Measurements from ENCODE around the gene PLA2G15. TPM values are rescaled to one million over a fixed set of nuclear protein-coding genes. Genes with fewer than 3 reads are reported as not detected.

Gene PLA2G15
- total and polyA plus RNA-seq, 2 of the 13 experiments (the other 11 are each of a cell fraction or from before 2014, with no cell fraction given) = 14.4 to 23.7 TPM

DNA sequence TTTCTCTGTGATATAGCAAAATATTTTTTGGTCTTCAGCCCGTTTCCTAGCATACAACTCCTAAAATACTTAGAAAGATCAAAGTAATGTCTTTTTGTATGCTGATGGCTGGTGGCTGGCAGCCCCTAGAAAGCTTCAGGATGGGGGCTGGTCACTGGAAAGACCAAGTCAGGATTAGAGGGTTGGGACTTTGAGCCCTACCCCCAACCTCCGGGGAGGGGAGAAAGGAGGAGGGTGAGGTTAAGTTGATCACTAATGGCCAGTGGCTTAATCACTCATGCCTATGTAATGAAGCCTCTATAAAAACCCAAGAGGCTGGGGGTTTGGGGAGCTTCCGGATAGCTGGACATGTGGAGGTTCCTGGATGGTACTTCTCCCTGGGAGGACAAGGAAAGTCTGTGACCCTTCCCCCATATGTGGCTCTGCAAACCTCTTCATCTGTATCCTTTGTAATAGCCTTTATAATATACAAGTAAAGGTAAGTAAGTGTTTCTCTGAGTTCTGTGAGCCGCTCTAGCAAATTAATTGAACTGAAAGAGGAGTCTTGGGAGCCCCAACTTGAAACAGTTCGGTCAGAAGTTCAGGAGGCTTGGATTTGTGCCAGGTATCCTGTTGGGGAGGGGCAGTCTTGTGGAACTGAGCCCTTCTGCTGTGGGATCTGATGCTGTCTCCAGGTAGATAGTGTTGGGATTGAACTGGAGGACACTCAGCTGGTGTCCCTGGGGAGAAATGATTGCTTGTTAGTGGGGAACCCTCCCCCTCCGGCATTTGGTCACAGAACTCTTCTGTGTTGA lies 22.6 kb downstream of the PLA2G15 start (continued):
- TF ChIP-seq, protein P1, sequence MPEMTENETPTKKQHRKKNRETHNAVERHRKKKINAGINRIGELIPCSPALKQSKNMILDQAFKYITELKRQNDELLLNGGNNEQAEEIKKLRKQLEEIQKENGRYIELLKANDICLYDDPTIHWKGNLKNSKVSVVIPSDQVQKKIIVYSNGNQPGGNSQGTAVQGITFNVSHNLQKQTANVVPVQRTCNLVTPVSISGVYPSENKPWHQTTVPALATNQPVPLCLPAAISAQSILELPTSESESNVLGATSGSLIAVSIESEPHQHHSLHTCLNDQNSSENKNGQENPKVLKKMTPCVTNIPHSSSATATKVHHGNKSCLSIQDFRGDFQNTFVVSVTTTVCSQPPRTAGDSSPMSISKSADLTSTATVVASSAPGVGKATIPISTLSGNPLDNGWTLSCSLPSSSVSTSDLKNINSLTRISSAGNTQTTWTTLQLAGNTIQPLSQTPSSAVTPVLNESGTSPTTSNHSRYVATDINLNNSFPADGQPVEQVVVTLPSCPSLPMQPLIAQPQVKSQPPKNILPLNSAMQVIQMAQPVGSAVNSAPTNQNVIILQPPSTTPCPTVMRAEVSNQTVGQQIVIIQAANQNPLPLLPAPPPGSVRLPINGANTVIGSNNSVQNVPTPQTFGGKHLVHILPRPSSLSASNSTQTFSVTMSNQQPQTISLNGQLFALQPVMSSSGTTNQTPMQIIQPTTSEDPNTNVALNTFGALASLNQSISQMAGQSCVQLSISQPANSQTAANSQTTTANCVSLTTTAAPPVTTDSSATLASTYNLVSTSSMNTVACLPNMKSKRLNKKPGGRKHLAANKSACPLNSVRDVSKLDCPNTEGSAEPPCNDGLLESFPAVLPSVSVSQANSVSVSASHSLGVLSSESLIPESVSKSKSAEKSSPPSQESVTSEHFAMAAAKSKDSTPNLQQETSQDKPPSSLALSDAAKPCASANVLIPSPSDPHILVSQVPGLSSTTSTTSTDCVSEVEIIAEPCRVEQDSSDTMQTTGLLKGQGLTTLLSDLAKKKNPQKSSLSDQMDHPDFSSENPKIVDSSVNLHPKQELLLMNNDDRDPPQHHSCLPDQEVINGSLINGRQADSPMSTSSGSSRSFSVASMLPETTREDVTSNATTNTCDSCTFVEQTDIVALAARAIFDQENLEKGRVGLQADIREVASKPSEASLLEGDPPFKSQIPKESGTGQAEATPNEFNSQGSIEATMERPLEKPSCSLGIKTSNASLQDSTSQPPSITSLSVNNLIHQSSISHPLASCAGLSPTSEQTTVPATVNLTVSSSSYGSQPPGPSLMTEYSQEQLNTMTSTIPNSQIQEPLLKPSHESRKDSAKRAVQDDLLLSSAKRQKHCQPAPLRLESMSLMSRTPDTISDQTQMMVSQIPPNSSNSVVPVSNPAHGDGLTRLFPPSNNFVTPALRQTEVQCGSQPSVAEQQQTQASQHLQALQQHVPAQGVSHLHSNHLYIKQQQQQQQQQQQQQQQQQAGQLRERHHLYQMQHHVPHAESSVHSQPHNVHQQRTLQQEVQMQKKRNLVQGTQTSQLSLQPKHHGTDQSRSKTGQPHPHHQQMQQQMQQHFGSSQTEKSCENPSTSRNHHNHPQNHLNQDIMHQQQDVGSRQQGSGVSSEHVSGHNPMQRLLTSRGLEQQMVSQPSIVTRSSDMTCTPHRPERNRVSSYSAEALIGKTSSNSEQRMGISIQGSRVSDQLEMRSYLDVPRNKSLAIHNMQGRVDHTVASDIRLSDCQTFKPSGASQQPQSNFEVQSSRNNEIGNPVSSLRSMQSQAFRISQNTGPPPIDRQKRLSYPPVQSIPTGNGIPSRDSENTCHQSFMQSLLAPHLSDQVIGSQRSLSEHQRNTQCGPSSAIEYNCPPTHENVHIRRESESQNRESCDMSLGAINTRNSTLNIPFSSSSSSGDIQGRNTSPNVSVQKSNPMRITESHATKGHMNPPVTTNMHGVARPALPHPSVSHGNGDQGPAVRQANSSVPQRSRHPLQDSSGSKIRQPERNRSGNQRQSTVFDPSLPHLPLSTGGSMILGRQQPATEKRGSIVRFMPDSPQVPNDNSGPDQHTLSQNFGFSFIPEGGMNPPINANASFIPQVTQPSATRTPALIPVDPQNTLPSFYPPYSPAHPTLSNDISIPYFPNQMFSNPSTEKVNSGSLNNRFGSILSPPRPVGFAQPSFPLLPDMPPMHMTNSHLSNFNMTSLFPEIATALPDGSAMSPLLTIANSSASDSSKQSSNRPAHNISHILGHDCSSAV (CRISPR knock-in tag; IDR thresholded peaks at IDR 0.05; ENCODE audit: borderline replicate concordance) = no peak
- no peak for TF ChIP-seq REL (CRISPR knock-in tag; conservative IDR thresholded peaks at IDR 0.05)
- TF ChIP-seq, protein P2, sequence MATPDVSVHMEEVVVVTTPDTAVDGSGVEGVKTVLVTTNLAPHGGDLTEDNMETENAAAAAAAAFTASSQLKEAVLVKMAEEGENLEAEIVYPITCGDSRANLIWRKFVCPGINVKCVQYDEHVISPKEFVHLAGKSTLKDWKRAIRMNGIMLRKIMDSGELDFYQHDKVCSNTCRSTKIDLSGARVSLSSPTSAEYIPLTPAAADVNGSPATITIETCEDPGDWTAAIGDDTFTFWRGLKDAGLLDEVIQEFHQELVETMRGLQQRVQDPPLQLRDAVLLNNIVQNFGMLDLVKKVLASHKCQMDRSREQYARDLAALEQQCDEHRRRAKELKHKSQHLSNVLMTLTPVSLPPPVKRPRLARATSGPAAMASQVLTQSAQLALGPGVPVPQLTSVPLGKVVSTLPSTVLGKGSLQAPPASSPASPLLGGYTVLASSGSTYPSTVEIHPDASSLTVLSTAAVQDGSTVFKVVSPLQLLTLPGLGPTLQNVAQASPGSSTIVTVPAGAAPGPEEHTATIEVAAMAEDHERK (CRISPR knock-in tag; IDR thresholded peaks at IDR 0.05; ENCODE audit: low read depth) = no peak
- TF ChIP-seq SALL1 (CRISPR knock-in tag; IDR thresholded peaks at IDR 0.05) = no peak
- TF ChIP-seq CREB1 (IDR thresholded peaks at IDR 0.05) = no peak
- no peak for TF ChIP-seq CREB1 (CRISPR knock-in tag; IDR thresholded peaks at IDR 0.05)
- TF ChIP-seq, protein P3, sequence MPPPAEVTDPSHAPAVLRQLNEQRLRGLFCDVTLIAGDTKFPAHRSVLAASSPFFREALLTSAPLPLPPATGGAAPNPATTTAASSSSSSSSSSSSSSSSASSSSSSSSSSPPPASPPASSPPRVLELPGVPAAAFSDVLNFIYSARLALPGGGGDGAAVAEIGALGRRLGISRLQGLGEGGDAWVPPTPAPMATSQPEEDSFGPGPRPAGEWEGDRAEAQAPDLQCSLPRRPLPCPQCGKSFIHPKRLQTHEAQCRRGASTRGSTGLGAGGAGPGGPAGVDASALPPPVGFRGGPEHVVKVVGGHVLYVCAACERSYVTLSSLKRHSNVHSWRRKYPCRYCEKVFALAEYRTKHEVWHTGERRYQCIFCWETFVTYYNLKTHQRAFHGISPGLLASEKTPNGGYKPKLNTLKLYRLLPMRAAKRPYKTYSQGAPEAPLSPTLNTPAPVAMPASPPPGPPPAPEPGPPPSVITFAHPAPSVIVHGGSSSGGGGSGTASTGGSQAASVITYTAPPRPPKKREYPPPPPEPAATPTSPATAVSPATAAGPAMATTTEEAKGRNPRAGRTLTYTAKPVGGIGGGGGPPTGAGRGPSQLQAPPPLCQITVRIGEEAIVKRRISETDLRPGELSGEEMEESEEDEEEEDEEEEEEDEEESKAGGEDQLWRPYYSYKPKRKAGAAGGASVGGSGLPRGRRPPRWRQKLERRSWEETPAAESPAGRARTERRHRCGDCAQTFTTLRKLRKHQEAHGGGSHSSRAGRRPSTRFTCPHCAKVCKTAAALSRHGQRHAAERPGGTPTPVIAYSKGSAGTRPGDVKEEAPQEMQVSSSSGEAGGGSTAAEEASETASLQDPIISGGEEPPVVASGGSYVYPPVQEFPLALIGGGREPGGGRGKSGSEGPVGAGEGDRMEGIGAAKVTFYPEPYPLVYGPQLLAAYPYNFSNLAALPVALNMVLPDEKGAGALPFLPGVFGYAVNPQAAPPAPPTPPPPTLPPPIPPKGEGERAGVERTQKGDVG (CRISPR knock-in tag; IDR thresholded peaks at IDR 0.05; ENCODE audit: borderline replicate concordance) = no peak
- TF ChIP-seq HNRNPLL (IDR thresholded peaks at IDR 0.05; ENCODE audit: low read depth, low read length, poor library complexity, severe bottlenecking) = no peak
- TF ChIP-seq, protein P4, sequence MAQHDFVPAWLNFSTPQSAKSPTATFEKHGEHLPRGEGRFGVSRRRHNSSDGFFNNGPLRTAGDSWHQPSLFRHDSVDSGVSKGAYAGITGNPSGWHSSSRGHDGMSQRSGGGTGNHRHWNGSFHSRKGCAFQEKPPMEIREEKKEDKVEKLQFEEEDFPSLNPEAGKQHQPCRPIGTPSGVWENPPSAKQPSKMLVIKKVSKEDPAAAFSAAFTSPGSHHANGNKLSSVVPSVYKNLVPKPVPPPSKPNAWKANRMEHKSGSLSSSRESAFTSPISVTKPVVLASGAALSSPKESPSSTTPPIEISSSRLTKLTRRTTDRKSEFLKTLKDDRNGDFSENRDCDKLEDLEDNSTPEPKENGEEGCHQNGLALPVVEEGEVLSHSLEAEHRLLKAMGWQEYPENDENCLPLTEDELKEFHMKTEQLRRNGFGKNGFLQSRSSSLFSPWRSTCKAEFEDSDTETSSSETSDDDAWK (CRISPR knock-in tag; IDR thresholded peaks at IDR 0.05) = no peak
- TF ChIP-seq ZNF549 (CRISPR knock-in tag; IDR thresholded peaks at IDR 0.05) = no peak
- TF ChIP-seq, protein P5, sequence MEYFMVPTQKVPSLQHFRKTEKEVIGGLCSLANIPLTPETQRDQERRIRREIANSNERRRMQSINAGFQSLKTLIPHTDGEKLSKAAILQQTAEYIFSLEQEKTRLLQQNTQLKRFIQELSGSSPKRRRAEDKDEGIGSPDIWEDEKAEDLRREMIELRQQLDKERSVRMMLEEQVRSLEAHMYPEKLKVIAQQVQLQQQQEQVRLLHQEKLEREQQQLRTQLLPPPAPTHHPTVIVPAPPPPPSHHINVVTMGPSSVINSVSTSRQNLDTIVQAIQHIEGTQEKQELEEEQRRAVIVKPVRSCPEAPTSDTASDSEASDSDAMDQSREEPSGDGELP (IDR thresholded peaks at IDR 0.05; ENCODE audit: borderline replicate concordance, low read depth) = no peak; the same call in 1 of the 2 replicates

Data from HepG2 (cell line).